Fibroblast of lung (primary cell): ENCODE measurements around the gene IL1RAPL2. TPM values are rescaled to one million over a fixed set of nuclear protein-coding genes. Genes with fewer than 3 reads are reported as not detected.

Experiments
- DNase-seq, 2 donors: peaks; one replicate each; pipeline versions ENCODE4 v3.0.0 to v3.0.0-alpha.2; 2010; ENCODE audit warnings: low read depth in 2 of 2
- H2AFZ ChIP-seq: 2 replicates; pipeline ENCODE4 v1.5.1; 2012; ENCODE audit warnings: low read length, control low read depth, inconsistent platforms
- H3K27ac ChIP-seq: 2 replicates; pipeline ENCODE4 v1.5.1; 2011; ENCODE audit warnings: low read length, control low read depth; ENCODE audit not compliant: insufficient read depth
- H3K27me3 ChIP-seq: 2 replicates; pipeline ENCODE4 v1.5.1; 2011; ENCODE audit warnings: mild to moderate bottlenecking, low read length; ENCODE audit not compliant: control insufficient read depth, insufficient read depth
- H3K36me3 ChIP-seq: 2 replicates; pipeline ENCODE4 v1.5.1; 2011; ENCODE audit warnings: low read length; ENCODE audit not compliant: control insufficient read depth, insufficient read depth
- H3K4me1 ChIP-seq: 2 replicates; pipeline ENCODE4 v1.5.1; 2011; ENCODE audit warnings: low read length; ENCODE audit not compliant: control insufficient read depth, insufficient read depth; ENCODE audit errors: extremely low read depth
- H3K4me2 ChIP-seq: 2 replicates; pipeline ENCODE4 v1.5.1; 2011; ENCODE audit warnings: low read length, control low read depth; ENCODE audit not compliant: insufficient read depth; ENCODE audit errors: extremely low read depth
- H3K4me3 ChIP-seq, 4 experiments: fragments of 200-600 bp in 1 of 4; sonication (generic) in 1 of 4; replicated peaks in 1 of 4; 2 replicates each; pipeline ENCODE4 v1.5.1; 2011 to 2016; ENCODE audit warnings: low read length in 4 of 4, low read depth in 3 of 4, mild to moderate bottlenecking in 3 of 4, control low read depth in 2 of 4, inconsistent platforms in 1 of 4, mixed read lengths in 1 of 4; ENCODE audit not compliant: insufficient read depth in 1 of 4; ENCODE audit errors: control extremely low read depth in 1 of 4
- H3K79me2 ChIP-seq: 2 replicates; pipeline ENCODE4 v1.5.1; 2012; ENCODE audit warnings: mild to moderate bottlenecking, low read length, inconsistent platforms; ENCODE audit not compliant: control insufficient read depth, insufficient read depth
- H3K9ac ChIP-seq: 2 replicates; pipeline ENCODE4 v1.5.1; 2011; ENCODE audit warnings: mild to moderate bottlenecking, low read length, control low read depth; ENCODE audit not compliant: insufficient read depth
- H3K9me3 ChIP-seq: 2 replicates; pipeline ENCODE4 v1.5.1; 2012; ENCODE audit warnings: low read depth, low read length; ENCODE audit not compliant: control insufficient read depth, insufficient read depth
- H4K20me1 ChIP-seq: 2 replicates; pipeline ENCODE4 v1.5.1; 2011; ENCODE audit warnings: low read length; ENCODE audit not compliant: control insufficient read depth, insufficient read depth; ENCODE audit errors: extremely low read depth
- EZH2 ChIP-seq: IDR thresholded peaks from 2 replicates; pipeline ENCODE4 v1.5.1; 2012; ENCODE audit warnings: low read length, control low read depth, mild to moderate bottlenecking; ENCODE audit errors: missing control alignments
- polyA plus RNA-seq, 2 donors: library from polyadenylated mRNA; depleted of rRNA in 1 of 2; stranded (reverse) in 1 of 2; unstranded in 1 of 2; fragments of >200 nt; gene quantifications; 2 replicates each; pipeline ENCODE4 v1.2.1, GENCODE V29; 2011 to 2012; ENCODE audit warnings: missing spikeins in 1 of 2
- total RNA-seq: library from RNA; depleted of rRNA; stranded (reverse); fragments of >200 nt; gene quantifications from 2 replicates; pipeline ENCODE4 v1.2.1, GENCODE V29; 2014
- TF ChIP-seq, protein P1 (sequence below), 2 donors: IDR thresholded peaks in 1 of 2; conservative IDR thresholded peaks in 1 of 2; 1 replicate in 1 of 2; 2 replicates in 1 of 2; pipeline ENCODE4 v1.5.1; 2011 to 2012; ENCODE audit warnings: low read length in 2 of 2, control low read depth in 1 of 2, inconsistent platforms in 1 of 2, low read depth in 1 of 2, mild to moderate bottlenecking in 1 of 2

IL1RAPL2 gene
- total and polyA plus RNA-seq, 2 donors (not counting 1 experiment from before 2014, with no cell fraction given), result 0.22 TPM; not detected in 1

- H3K9me3 ChIP-seq, result no peaks in the 10 kb centered on the region
- H3K9ac ChIP-seq, result no peak overlapping the region
- H3K27ac ChIP-seq, result no peak overlapping the region
- H3K27me3 ChIP-seq, result no peaks in the 10 kb centered on the region
- no peaks in the 10 kb centered on the region for H4K20me1 ChIP-seq
- no peak for DNase-seq
- no peak overlapping the region for H3K4me2 ChIP-seq
- no peaks in the 10 kb centered on the region for H3K4me1 ChIP-seq
- no peaks in the 10 kb centered on the region for H3K36me3 ChIP-seq
- H2AFZ ChIP-seq, result no peak overlapping the region
- no peak overlapping the region for H3K4me3 ChIP-seq
- TF ChIP-seq, protein P1, sequence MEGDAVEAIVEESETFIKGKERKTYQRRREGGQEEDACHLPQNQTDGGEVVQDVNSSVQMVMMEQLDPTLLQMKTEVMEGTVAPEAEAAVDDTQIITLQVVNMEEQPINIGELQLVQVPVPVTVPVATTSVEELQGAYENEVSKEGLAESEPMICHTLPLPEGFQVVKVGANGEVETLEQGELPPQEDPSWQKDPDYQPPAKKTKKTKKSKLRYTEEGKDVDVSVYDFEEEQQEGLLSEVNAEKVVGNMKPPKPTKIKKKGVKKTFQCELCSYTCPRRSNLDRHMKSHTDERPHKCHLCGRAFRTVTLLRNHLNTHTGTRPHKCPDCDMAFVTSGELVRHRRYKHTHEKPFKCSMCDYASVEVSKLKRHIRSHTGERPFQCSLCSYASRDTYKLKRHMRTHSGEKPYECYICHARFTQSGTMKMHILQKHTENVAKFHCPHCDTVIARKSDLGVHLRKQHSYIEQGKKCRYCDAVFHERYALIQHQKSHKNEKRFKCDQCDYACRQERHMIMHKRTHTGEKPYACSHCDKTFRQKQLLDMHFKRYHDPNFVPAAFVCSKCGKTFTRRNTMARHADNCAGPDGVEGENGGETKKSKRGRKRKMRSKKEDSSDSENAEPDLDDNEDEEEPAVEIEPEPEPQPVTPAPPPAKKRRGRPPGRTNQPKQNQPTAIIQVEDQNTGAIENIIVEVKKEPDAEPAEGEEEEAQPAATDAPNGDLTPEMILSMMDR (conservative IDR thresholded peaks at IDR 0.05 in 1 of 2, IDR thresholded peaks at IDR 0.05 in 1 of 2; ENCODE audit: low read depth in 1 of 2, low read length in 2 of 2), result no peak
- H3K79me2 ChIP-seq, result no peaks in the 10 kb centered on the region
Observed at GRCh38 chrX:105117621-105118020, 551.6 kb downstream of the IL1RAPL2 start.

- Histone ChIP-seq H2AFZ (no peak overlapping the region), H3K4me3 (no peak overlapping the region), H4K20me1 (no peaks in the 10 kb centered on the region), H3K4me2 (no peak overlapping the region), H3K9ac (no peak overlapping the region), H3K79me2 (no peaks in the 10 kb centered on the region), H3K4me1 (no peaks in the 10 kb centered on the region), H3K27me3 (no peaks in the 10 kb centered on the region), H3K36me3 (no peaks in the 10 kb centered on the region), H3K9me3 (no peaks in the 10 kb centered on the region), H3K27ac (no peak overlapping the region)
- no peak for DNase-seq
- TF ChIP-seq, protein P1 (conservative IDR thresholded peaks at IDR 0.05 in 1 of 2, IDR thresholded peaks at IDR 0.05 in 1 of 2; ENCODE audit: low read depth in 1 of 2, low read length in 2 of 2), result no peak
- TF ChIP-seq EZH2, result no peak
Observed at GRCh38 chrX:105120463-105120862, 554.5 kb downstream of the IL1RAPL2 start.

GRCh38 chrX:105121186-105121585, 555.2 kb downstream of the IL1RAPL2 start:
- no peak overlapping the region for H3K4me2 ChIP-seq
- H2AFZ ChIP-seq, result no peak overlapping the region
- H3K4me3 ChIP-seq, result no peak overlapping the region
- H3K9me3 ChIP-seq, result no peaks in the 10 kb centered on the region
- TF ChIP-seq, protein P1 (conservative IDR thresholded peaks at IDR 0.05 in 1 of 2, IDR thresholded peaks at IDR 0.05 in 1 of 2; ENCODE audit: low read depth in 1 of 2, low read length in 2 of 2), result no peak
- TF ChIP-seq EZH2, result no peak
- no peaks in the 10 kb centered on the region for H3K36me3 ChIP-seq
- DNase-seq, result no peak
- no peaks in the 10 kb centered on the region for H4K20me1 ChIP-seq
- H3K27ac ChIP-seq, result no peak overlapping the region
- no peaks in the 10 kb centered on the region for H3K27me3 ChIP-seq
- no peaks in the 10 kb centered on the region for H3K79me2 ChIP-seq
- no peak overlapping the region for H3K9ac ChIP-seq
- no peaks in the 10 kb centered on the region for H3K4me1 ChIP-seq
